HUES48 (cell line): ENCODE data around the gene PDE4D.

Source experiments
- H3K27ac ChIP-seq: one replicate; pipeline ENCODE4 v1.7.0; 2013; ENCODE audit warnings: low read depth, low read length, inconsistent platforms
- H3K27me3 ChIP-seq: 2 replicates; pipeline ENCODE4 v1.6.1; 2013; ENCODE audit warnings: mild to moderate bottlenecking, low read length; ENCODE audit not compliant: control insufficient read depth, insufficient read depth
- H3K36me3 ChIP-seq: 2 replicates; pipeline ENCODE4 v1.6.1; 2013; ENCODE audit warnings: low read length; ENCODE audit not compliant: control insufficient read depth, insufficient read depth
- H3K4me1 ChIP-seq: 2 replicates; pipeline ENCODE4 v1.6.1; 2013; ENCODE audit warnings: mild to moderate bottlenecking, low read length; ENCODE audit not compliant: control insufficient read depth, insufficient read depth
- H3K4me3 ChIP-seq: 2 replicates; pipeline ENCODE4 v1.5.1; 2013; ENCODE audit warnings: mild to moderate bottlenecking, low read depth, low read length
- H3K9ac ChIP-seq: 2 replicates; pipeline ENCODE4 v1.6.1; 2013; ENCODE audit warnings: mild to moderate bottlenecking, low read depth, low read length, moderate library complexity
- H3K9me3 ChIP-seq: 2 replicates; pipeline ENCODE4 v1.6.1; 2013; ENCODE audit warnings: low read length; ENCODE audit not compliant: control insufficient read depth, insufficient read depth

The PDE4D gene

GRCh38 chr5:59874675-59875074 lies 18.9 kb downstream of the PDE4D start:
- H3K4me1 ChIP-seq = peaks cover 3% of the 10 kb centered on the region; the same call in 1 of the 2 replicates
- no peaks in the 10 kb centered on the region for H3K27me3 ChIP-seq
- H3K9me3 ChIP-seq = no peaks in the 10 kb centered on the region
- no peak overlapping the region for H3K4me3 ChIP-seq
- H3K9ac ChIP-seq = no peak overlapping the region
- no peaks in the 10 kb centered on the region for H3K36me3 ChIP-seq
- H3K27ac ChIP-seq = no peak overlapping the region

GRCh38 chr5:59873113-59873512 lies 20.4 kb downstream of the PDE4D start:
- Histone ChIP-seq H3K9me3 (no peaks in the 10 kb centered on the region), H3K4me3 (no peak overlapping the region), H3K27ac (no peak overlapping the region), H3K36me3 (no peaks in the 10 kb centered on the region), H3K9ac (no peak overlapping the region), H3K4me1 (peaks cover 19% of the 10 kb centered on the region), H3K27me3 (no peaks in the 10 kb centered on the region)

GRCh38 chr5:59866661-59867060 lies 26.9 kb downstream of the PDE4D start:
- Histone ChIP-seq H3K27me3 (no peaks in the 10 kb centered on the region), H3K9me3 (no peaks in the 10 kb centered on the region), H3K27ac (no peak overlapping the region), H3K4me3 (no peak overlapping the region), H3K9ac (no peak overlapping the region), H3K36me3 (no peaks in the 10 kb centered on the region), H3K4me1 (peaks cover 19% of the 10 kb centered on the region)

GRCh38 chr5:59864718-59865117 lies 28.8 kb downstream of the PDE4D start:
- Histone ChIP-seq H3K9ac (no peak overlapping the region), H3K4me3 (no peak overlapping the region), H3K9me3 (no peaks in the 10 kb centered on the region), H3K36me3 (no peaks in the 10 kb centered on the region), H3K27ac (no peak overlapping the region), H3K4me1 (peaks cover 16% of the 10 kb centered on the region), H3K27me3 (no peaks in the 10 kb centered on the region)

- H3K9ac ChIP-seq = no peak overlapping the region
- H3K27me3 ChIP-seq = no peaks in the 10 kb centered on the region
- peaks cover 7% of the 10 kb centered on the region for H3K4me1 ChIP-seq
- no peaks in the 10 kb centered on the region for H3K9me3 ChIP-seq
- H3K27ac ChIP-seq = no peak overlapping the region
- no peaks in the 10 kb centered on the region for H3K36me3 ChIP-seq
- H3K4me3 ChIP-seq = no peak overlapping the region
Measured at GRCh38 chr5:59863777-59864176, 29.7 kb downstream of the PDE4D start.

GRCh38 chr5:59856358-59856757 lies 37.2 kb downstream of the PDE4D start:
- no peaks in the 10 kb centered on the region for H3K9me3 ChIP-seq
- H3K9ac ChIP-seq = no peak overlapping the region
- no peak overlapping the region for H3K4me3 ChIP-seq
- H3K4me1 ChIP-seq = no peaks in the 10 kb centered on the region
- no peaks in the 10 kb centered on the region for H3K36me3 ChIP-seq
- no peaks in the 10 kb centered on the region for H3K27me3 ChIP-seq
- no peak overlapping the region for H3K27ac ChIP-seq

- no peaks in the 10 kb centered on the region for H3K27me3 ChIP-seq
- H3K27ac ChIP-seq = no peak overlapping the region
- H3K36me3 ChIP-seq = no peaks in the 10 kb centered on the region
- H3K9ac ChIP-seq = no peak overlapping the region
- no peaks in the 10 kb centered on the region for H3K9me3 ChIP-seq
- H3K4me1 ChIP-seq = no peaks in the 10 kb centered on the region
- no peak overlapping the region for H3K4me3 ChIP-seq
Measured at GRCh38 chr5:59850766-59851165, 42.8 kb downstream of the PDE4D start.

- no peak overlapping the region for H3K9ac ChIP-seq
- no peak overlapping the region for H3K4me3 ChIP-seq
Measured at GRCh38 chr5:59847586-59847985, 45.9 kb downstream of the PDE4D start.

GRCh38 chr5:59845730-59846129 lies 47.8 kb downstream of the PDE4D start:
- no peaks in the 10 kb centered on the region for H3K4me1 ChIP-seq
- H3K27me3 ChIP-seq = no peaks in the 10 kb centered on the region
- no peak overlapping the region for H3K4me3 ChIP-seq
- no peak overlapping the region for H3K27ac ChIP-seq
- no peaks in the 10 kb centered on the region for H3K36me3 ChIP-seq
- H3K9ac ChIP-seq = no peak overlapping the region
- H3K9me3 ChIP-seq = no peaks in the 10 kb centered on the region

More at GRCh38 chr5:59847586-59847985, 45.9 kb downstream of the PDE4D start:
- Histone ChIP-seq H3K4me1 (no peaks in the 10 kb centered on the region), H3K27ac (no peak overlapping the region), H3K36me3 (no peaks in the 10 kb centered on the region), H3K9me3 (no peaks in the 10 kb centered on the region), H3K27me3 (no peaks in the 10 kb centered on the region)

GRCh38 chr5:59843511-59844213 lies 49.9 kb downstream of the PDE4D start:
- Histone ChIP-seq H3K27me3 (no peaks in the 10 kb centered on the region), H3K9ac (no peak overlapping the region), H3K4me3 (no peak overlapping the region), H3K36me3 (no peaks in the 10 kb centered on the region), H3K9me3 (no peaks in the 10 kb centered on the region), H3K27ac (no peak overlapping the region), H3K4me1 (0 out of 2 replicates have a peak, but pooled peaks cover 5% of the 10 kb centered on the region)

GRCh38 chr5:59842999-59843398 lies 50.5 kb downstream of the PDE4D start:
- no peak overlapping the region for H3K9ac ChIP-seq
- no peak overlapping the region for H3K4me3 ChIP-seq
- no peak overlapping the region for H3K27ac ChIP-seq
- H3K36me3 ChIP-seq = no peaks in the 10 kb centered on the region
- no peaks in the 10 kb centered on the region for H3K27me3 ChIP-seq
- 0 out of 2 replicates have a peak, but pooled peaks cover 11% of the 10 kb centered on the region for H3K4me1 ChIP-seq
- no peaks in the 10 kb centered on the region for H3K9me3 ChIP-seq
